SK-N-SH (cell line): ENCODE data around the gene HMGXB3.

Experiments used
- CTCF ChIP-seq: fragments of 200-600 bp; sonication (generic); IDR thresholded peaks from 2 replicates; pipeline ENCODE4 v1.6.1; 2017; ENCODE audit warnings: antibody characterized with exemption, mild to moderate bottlenecking, moderate library complexity
- EP300 ChIP-seq, 2 experiments: IDR thresholded peaks; 2 replicates each; pipeline versions ENCODE4 v1.4.0 to v1.6.1; 2012; ENCODE audit warnings: borderline replicate concordance in 1 of 2, low read depth in 1 of 2, low read length in 1 of 2
- FOXM1 ChIP-seq: IDR thresholded peaks from 2 replicates; pipeline ENCODE4 v1.4.0; 2012; ENCODE audit warnings: low read depth, mild to moderate bottlenecking
- MAX ChIP-seq: IDR thresholded peaks from 2 replicates; pipeline ENCODE4 v1.4.0; 2012; ENCODE audit warnings: low read depth
- POLR2AphosphoS5 ChIP-seq: IDR thresholded peaks from 2 replicates; pipeline ENCODE4 v1.6.1; 2012; ENCODE audit warnings: low read depth, low read length
- REST ChIP-seq: IDR thresholded peaks from 2 replicates; pipeline ENCODE4 v1.6.1; 2012; ENCODE audit warnings: mild to moderate bottlenecking, low read depth, low read length, moderate library complexity
- SIN3A ChIP-seq: IDR thresholded peaks from 2 replicates; pipeline ENCODE4 v1.6.1; 2012; ENCODE audit warnings: low read depth, mild to moderate bottlenecking, low read length, moderate library complexity, borderline replicate concordance
- USF2 ChIP-seq: fragments of 150-350 bp; IDR thresholded peaks from 2 replicates; pipeline ENCODE4 v1.6.1; 2017; ENCODE audit warnings: antibody characterized with exemption, low read length, low read depth, borderline replicate concordance

- TF ChIP-seq REST (no peak), CTCF (no peak), POLR2AphosphoS5 (no peak), MAX (no peak), EP300 (IDR thresholded peaks at IDR 0.05; ENCODE audit: borderline replicate concordance in 1 of 2, low read depth in 1 of 2, low read length in 1 of 2) (no peak), SIN3A (no peak), FOXM1 (no peak), USF2 (no peak)
These were observed 96.6 kb downstream of the HMGXB3 start for GRCh38 chr5:150097152-150097551.
